Esophagus squamous epithelium (tissue), 4 donors: Measurements from ENCODE around the gene PILRA.

ENCODE experiments used
- CTCF ChIP-seq, 6 experiments: fragments of 450-650 bp in 4 of 6; fragments of 200-600 bp in 2 of 6; sonication (generic) in 2 of 6; IDR thresholded peaks; one replicate each; pipeline ENCODE4 v1.5.1; 2016 to 2019; ENCODE audit warnings: antibody characterized with exemption in 6 of 6, mild to moderate bottlenecking in 4 of 6, moderate library complexity in 4 of 6
- POLR2A ChIP-seq, 4 donors: fragments of 450-650 bp; IDR thresholded peaks; one replicate each; pipeline ENCODE4 v1.6.1; 2017; ENCODE audit warnings: antibody characterized with exemption in 4 of 4, mild to moderate bottlenecking in 4 of 4, moderate library complexity in 3 of 4

DNA sequence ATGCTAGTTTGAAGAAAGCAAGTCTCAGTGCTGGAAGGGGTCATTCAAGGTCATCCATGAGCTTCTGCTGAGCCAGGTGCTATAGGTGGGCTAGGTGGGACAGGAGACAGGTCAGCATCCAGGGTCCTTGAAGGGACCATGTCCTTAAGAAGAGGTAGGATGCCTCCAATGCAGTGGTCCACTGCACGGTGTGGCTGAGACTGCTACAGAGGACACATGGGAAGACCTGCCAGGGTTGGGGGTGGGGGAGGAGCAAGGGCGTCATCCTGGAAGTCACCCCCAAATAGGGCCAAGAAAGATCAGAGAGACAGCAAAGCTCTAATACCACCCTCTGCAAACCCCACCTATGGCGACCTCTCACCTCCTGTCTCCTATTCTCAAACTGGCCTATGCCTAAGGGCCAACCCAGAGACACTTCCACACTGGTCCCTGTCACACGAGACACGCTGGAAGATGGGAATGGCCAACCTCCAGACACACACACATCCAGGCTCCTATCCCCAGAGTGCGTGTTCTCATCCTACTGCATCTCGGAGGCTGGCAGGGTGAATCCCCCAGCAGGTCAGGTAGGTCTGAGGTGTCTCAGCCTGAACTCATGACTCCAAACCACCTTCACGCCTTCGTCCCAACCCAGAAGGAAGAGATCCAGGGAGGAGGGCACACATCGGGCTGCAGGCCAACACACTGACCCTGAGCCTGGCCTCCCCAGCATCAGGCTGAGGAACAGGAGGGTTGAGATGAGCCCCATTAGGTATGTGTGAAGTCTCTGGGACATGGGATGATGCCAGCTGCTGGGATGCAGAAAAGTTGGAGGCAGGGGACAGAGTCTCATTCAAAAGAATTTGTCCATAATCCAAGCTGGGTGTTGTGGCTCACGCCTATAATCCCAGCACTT is 68.6 kb downstream of the PILRA start:
- TF ChIP-seq CTCF (IDR thresholded peaks at IDR 0.05) = no peak
- TF ChIP-seq POLR2A (IDR thresholded peaks at IDR 0.05) = no peak
